CD14-positive monocyte (primary cell): Measurements from ENCODE around the gene ACSL6. TPM values are rescaled to one million over a fixed set of nuclear protein-coding genes. Genes with fewer than 3 reads are reported as not detected.

Experiments used
- polyA plus RNA-seq, 3 donors: library from polyadenylated mRNA; depleted of rRNA in 1 of 3; unstranded in 2 of 3; stranded (reverse) in 1 of 3; fragments of 300-500 nt in 2 of 3; fragments of >200 nt in 1 of 3; fragmentation: Illumina TruSeq in 2 of 3; gene quantifications; 1 replicate in 2 of 3; 2 replicates in 1 of 3; pipeline ENCODE4 v1.2.3, GENCODE V29; 2012 to 2021

ACSL6 gene
- polyA plus RNA-seq, 3 donors: 0.45 TPM; not detected in 2

Other genes starting within 250 kb of the ACSL6 start
- 10 to 100 TPM; 13.6 to 17.3 (median 16.3) TPM for gene FNIP1, start 214.6 kb downstream of the ACSL6 start, polyA plus RNA-seq
- 1 to 10 TPM in 2 of 3 donors, under 1 TPM in 1; 0.16 to 1.6 (median 1.6) TPM for gene MEIKIN, start 66.0 kb downstream of the ACSL6 start, polyA plus RNA-seq
- gene IL3, start 49.0 kb upstream of the ACSL6 start, polyA plus RNA-seq: not detected
- not detected for gene CSF2, start 62.1 kb upstream of the ACSL6 start, polyA plus RNA-seq
- under 1 TPM; 0.12 to 0.99 (median 0.45) TPM for gene P4HA2, start 216.2 kb upstream of the ACSL6 start, polyA plus RNA-seq
- not detected for gene PDLIM4, start 246.0 kb upstream of the ACSL6 start, polyA plus RNA-seq